Epithelial cell of esophagus (primary cell): ENCODE data around the gene SH3BGRL2.
A peak's percentile ranks its signal among the peaks of the same experiment; 100 is the strongest.

Experiments used
- DNase-seq: peaks from one replicate; pipeline ENCODE4 v3.0.0; 2010; ENCODE audit warnings: low read depth
- H3K4me3 ChIP-seq: 2 replicates; pipeline ENCODE4 v1.5.1; 2011; ENCODE audit warnings: mild to moderate bottlenecking, low read length, control low read depth
- TF ChIP-seq, protein P1 (sequence below): IDR thresholded peaks from 2 replicates; pipeline ENCODE4 v1.5.1; 2011; ENCODE audit warnings: low read depth, mild to moderate bottlenecking, low read length, control low read depth, inconsistent platforms; ENCODE audit not compliant: insufficient read depth; ENCODE audit errors: missing control alignments

The SH3BGRL2 gene

GRCh38 chr6:79717989-79718388, 86.9 kb downstream of the SH3BGRL2 start:
- DNase-seq: no peak
- no peak overlapping the region for H3K4me3 ChIP-seq
- TF ChIP-seq, protein P1, sequence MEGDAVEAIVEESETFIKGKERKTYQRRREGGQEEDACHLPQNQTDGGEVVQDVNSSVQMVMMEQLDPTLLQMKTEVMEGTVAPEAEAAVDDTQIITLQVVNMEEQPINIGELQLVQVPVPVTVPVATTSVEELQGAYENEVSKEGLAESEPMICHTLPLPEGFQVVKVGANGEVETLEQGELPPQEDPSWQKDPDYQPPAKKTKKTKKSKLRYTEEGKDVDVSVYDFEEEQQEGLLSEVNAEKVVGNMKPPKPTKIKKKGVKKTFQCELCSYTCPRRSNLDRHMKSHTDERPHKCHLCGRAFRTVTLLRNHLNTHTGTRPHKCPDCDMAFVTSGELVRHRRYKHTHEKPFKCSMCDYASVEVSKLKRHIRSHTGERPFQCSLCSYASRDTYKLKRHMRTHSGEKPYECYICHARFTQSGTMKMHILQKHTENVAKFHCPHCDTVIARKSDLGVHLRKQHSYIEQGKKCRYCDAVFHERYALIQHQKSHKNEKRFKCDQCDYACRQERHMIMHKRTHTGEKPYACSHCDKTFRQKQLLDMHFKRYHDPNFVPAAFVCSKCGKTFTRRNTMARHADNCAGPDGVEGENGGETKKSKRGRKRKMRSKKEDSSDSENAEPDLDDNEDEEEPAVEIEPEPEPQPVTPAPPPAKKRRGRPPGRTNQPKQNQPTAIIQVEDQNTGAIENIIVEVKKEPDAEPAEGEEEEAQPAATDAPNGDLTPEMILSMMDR: no peak

GRCh38 chr6:79718509-79719247, 87.5 kb downstream of the SH3BGRL2 start:
- no peak for DNase-seq
- TF ChIP-seq, protein P1: no peak
- H3K4me3 ChIP-seq: no peak overlapping the region

GRCh38 chr6:79719248-79719960, 88.3 kb downstream of the SH3BGRL2 start:
- TF ChIP-seq, protein P1: no peak
- H3K4me3 ChIP-seq: no peak overlapping the region
- DNase-seq: peak; percentile 38

DNA sequence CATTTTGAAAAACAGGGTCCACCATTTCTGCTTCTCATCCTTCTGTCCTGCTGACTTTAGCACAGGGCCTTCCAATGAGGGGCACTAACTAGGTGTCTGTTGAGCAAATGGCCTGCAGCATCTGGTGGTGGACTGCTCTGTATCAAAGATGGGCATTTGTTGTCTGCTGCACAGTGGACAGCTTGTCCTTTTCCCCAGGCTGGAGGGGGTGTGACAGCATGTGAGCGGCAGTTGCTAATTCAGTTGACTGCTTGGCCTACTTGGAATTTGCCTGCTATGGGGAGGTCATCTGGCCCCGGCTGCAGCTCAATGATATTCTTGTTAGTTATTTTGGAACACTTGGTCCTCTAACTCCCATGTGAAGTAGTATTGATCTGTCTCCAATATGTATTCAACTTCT, 93.7 kb downstream of the SH3BGRL2 start:
- DNase-seq: no peak
- no peak overlapping the region for H3K4me3 ChIP-seq
- TF ChIP-seq, protein P1: no peak

- DNase-seq: no peak
- H3K4me3 ChIP-seq: no peak overlapping the region
- TF ChIP-seq, protein P1: no peak
These were observed 100.3 kb downstream of the SH3BGRL2 start for GRCh38 chr6:79731471-79731870.

- H3K4me3 ChIP-seq: no peak overlapping the region
- no peak for DNase-seq
- TF ChIP-seq, protein P1: no peak
These were observed 102.3 kb downstream of the SH3BGRL2 start for GRCh38 chr6:79733388-79733787.
